ENCODE data around the gene UPK3BL1.
"Not testable (repeated sequence)": the region's sequence is repeated elsewhere in the genome, so short reads cannot be mapped to it uniquely, and the experiment has no call there.

DNA sequence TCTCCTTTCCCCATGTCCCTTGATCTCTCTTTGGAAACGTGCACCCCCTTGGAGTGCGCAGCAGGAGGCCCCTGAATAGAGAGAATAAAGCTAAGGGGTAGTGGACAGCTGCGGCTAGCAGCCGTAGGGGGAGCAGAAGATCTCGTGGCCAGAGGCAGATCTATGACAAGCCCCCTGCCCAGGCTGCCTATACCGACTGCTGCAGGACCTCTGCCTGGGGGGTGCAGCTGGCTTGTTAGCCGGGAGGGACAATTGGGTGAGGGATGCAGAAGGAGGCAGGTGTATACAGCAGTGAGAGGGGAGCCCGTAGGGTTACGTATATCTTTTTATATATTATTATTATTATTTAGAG, 29.3 kb upstream of the UPK3BL1 start:
- TF ChIP-seq, protein P1, sequence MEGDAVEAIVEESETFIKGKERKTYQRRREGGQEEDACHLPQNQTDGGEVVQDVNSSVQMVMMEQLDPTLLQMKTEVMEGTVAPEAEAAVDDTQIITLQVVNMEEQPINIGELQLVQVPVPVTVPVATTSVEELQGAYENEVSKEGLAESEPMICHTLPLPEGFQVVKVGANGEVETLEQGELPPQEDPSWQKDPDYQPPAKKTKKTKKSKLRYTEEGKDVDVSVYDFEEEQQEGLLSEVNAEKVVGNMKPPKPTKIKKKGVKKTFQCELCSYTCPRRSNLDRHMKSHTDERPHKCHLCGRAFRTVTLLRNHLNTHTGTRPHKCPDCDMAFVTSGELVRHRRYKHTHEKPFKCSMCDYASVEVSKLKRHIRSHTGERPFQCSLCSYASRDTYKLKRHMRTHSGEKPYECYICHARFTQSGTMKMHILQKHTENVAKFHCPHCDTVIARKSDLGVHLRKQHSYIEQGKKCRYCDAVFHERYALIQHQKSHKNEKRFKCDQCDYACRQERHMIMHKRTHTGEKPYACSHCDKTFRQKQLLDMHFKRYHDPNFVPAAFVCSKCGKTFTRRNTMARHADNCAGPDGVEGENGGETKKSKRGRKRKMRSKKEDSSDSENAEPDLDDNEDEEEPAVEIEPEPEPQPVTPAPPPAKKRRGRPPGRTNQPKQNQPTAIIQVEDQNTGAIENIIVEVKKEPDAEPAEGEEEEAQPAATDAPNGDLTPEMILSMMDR (IDR thresholded peaks at IDR 0.05): not testable (repeated sequence)
- TF ChIP-seq POLR2AphosphoS5, POLR2A (IDR thresholded peaks at IDR 0.05): not testable (repeated sequence)

All from stomach (tissue), 4 donors.